Dendritic cell treated with granulocyte-macrophage colony-stimulating factor and Interleukin-4, amounts not matched to agents 40 ng/mL and 50 ng/mL, for 4 days (primary cell): ENCODE measurements around the gene AFAP1L1.

ENCODE experiments used
- H3K27ac Mint-ChIP-seq: one replicate; pipeline ENCODE4 v1.8.0; 2022; ENCODE audit warnings: mild to moderate bottlenecking, mixed read lengths
- H3K27me3 Mint-ChIP-seq: one replicate; pipeline ENCODE4 v1.8.0; 2022; ENCODE audit warnings: mild to moderate bottlenecking, mixed read lengths
- H3K36me3 Mint-ChIP-seq: one replicate; pipeline ENCODE4 v1.8.0; 2022; ENCODE audit warnings: low read depth, mixed read lengths
- H3K4me1 Mint-ChIP-seq: one replicate; pipeline ENCODE4 v1.8.0; 2022; ENCODE audit warnings: low read depth, mixed read lengths
- H3K4me3 Mint-ChIP-seq: one replicate; pipeline ENCODE4 v1.8.0; 2022; ENCODE audit warnings: mild to moderate bottlenecking, moderate library complexity, mixed read lengths
- H3K9me3 Mint-ChIP-seq: one replicate; pipeline ENCODE4 v1.8.0; 2022; ENCODE audit warnings: mixed read lengths
- intact Hi-C: fragments of 100-400 bp; cut with micrococcal nuclease; formaldehyde crosslinking; loops from one replicate; pipeline ENCODE4 v1.15.0; 2022

AFAP1L1 gene

DNA sequence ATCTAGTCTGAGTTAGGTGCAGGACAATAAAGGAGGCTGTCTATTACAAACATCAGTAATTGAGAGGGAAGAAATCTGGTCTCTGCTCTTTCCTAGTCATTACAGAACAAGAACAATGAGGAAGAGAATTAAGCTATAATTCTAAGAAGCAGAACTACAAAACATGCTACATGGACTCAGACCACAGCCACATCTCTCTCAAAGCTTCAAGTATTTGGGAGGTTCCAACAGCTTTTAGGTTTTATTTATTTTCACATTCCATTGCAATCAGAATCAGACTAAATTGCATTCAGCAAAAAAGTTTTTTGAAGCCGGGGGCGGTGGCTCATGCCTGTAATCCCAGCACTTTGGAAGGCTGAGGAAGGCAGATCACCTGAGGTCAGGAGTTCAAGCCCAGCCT lies 72.5 kb downstream of the AFAP1L1 start:
- Mint-ChIP-seq H3K36me3 (peaks cover 27% of the 10 kb centered on the region), H3K4me1 (peaks cover 37% of the 10 kb centered on the region), H3K9me3 (no peaks in the 10 kb centered on the region), H3K4me3 (no peak overlapping the region), H3K27ac (peak overlapping the region; percentile 97), H3K27me3 (peaks cover 3% of the 10 kb centered on the region)
- intact Hi-C loops: loop anchor here (2.0 kb wide), 1 partner anchor 15 kb away; the partner anchor contains the start of gene PCYOX1L

DNA sequence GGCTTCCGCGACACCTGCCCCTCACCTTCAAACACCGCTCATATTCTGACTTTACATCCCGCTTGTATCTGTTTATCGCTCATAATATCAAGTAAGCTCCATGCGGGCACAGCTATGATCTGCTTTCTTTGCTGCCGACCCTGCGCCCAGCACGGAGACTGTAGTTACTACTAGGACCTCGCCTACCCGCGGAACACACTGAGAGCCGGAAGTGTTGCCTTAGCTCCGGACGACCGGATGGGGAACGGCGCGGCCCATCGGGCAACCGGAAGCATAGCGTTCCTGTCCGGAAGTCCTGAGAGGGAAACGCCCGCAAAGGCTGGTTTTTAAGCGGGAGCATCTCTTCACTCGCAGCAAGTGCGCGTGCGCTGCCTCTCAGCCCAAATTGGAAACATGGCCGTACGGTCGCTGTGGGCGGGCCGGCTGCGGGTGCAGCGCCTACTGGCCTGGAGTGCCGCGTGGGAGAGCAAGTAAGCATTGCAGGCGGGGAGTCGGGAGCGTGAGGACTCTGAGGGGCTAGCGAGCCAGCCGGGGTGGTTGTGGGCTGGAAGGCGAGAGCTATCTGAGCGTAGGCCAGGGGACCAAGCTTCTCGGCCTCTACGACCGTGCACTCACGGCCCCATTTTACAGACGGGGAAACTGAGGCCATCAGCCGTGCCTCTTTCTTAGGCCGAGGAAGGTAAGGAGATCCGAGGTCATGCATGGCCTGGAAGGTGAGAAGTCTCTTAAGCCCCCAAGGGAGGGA lies 73.7 kb downstream of the AFAP1L1 start, which contains the start of gene GRPEL2:
GRPEL2 (plus strand) TSS at position 353 of the 745 bp plus-strand sequence; CDS start at position 394, 41 bp downstream.
- Mint-ChIP-seq H3K27me3 (no peaks in the 10 kb centered on the region), H3K4me1 (peaks cover 37% of the 10 kb centered on the region)

GRCh38 chr5:149345892-149346222 lies 74.2 kb downstream of the AFAP1L1 start:
- Mint-ChIP-seq H3K4me3 (peak overlapping the region; percentile 89), H3K27ac (peak overlapping the region; percentile 97), H3K4me1 (peaks cover 37% of the 10 kb centered on the region), H3K36me3 (peaks cover 44% of the 10 kb centered on the region), H3K9me3 (no peaks in the 10 kb centered on the region), H3K27me3 (no peaks in the 10 kb centered on the region)
- intact Hi-C loops: loop anchor here (2.0 kb wide), 1 partner anchor 13 kb away; the partner anchor contains the start of gene PCYOX1L

More for the DNA sequence above, 73.7 kb downstream of the AFAP1L1 start, which contains the start of gene GRPEL2:
- H3K36me3 Mint-ChIP-seq: peaks cover 39% of the 10 kb centered on the region
- peak within 1 kb of the TSS; percentile 97 for H3K27ac Mint-ChIP-seq
- H3K4me3 Mint-ChIP-seq: peak within 1 kb of the TSS; percentile 89
- H3K9me3 Mint-ChIP-seq: no peaks in the 10 kb centered on the region
- intact Hi-C loops: loop anchor here (2.0 kb wide), 1 partner anchor 13 kb away; the partner anchor contains the start of gene PCYOX1L

DNA sequence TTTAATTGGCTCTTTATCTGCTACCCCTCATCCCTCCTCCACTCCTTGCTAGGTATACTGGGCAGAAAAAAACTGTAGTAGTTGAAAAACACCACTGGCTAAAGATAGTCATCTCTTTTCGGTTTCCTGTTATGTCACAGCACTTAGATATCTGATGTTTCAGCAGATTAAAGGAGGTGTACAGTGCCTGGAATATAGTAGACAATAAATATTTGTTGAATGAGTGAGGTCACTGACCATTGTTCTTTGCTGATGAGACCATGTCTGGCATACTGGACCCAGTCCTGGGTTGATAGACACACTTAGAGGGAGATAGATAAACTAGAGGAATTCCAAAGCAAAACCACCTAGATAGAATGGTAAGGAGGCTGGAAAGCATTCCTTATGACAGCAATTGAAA lies 76.9 kb downstream of the AFAP1L1 start:
- Mint-ChIP-seq H3K36me3 (peaks cover 67% of the 10 kb centered on the region), H3K9me3 (no peaks in the 10 kb centered on the region), H3K27ac (no peak overlapping the region), H3K4me1 (peaks cover 31% of the 10 kb centered on the region), H3K27me3 (no peaks in the 10 kb centered on the region), H3K4me3 (no peak overlapping the region)
- intact Hi-C loops: no loop called here

DNA sequence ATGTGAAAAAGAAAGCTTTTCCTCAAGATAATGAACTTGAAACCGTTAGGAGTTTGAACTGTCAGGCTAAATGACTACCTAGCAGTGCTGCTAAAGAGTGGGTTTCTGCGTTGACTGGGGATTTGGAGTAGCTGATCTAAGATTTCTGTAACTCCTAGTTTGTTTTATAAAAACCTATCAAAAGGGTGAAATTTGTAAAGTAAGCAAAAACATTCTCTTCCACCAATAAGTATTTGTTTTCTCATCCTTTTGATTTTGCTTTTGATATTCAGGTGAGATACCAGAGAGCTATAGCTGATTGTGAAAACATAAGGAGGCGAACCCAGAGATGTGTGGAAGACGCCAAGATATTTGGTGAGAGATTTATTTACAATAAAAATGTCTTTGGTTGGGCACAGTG lies 77.7 kb downstream of the AFAP1L1 start:
- Mint-ChIP-seq H3K4me3 (no peak overlapping the region), H3K27me3 (no peaks in the 10 kb centered on the region), H3K27ac (no peak overlapping the region), H3K9me3 (no peaks in the 10 kb centered on the region), H3K36me3 (peaks cover 75% of the 10 kb centered on the region), H3K4me1 (peaks cover 24% of the 10 kb centered on the region)
- intact Hi-C loops: no loop called here

GRCh38 chr5:149352169-149352568 lies 80.5 kb downstream of the AFAP1L1 start:
- peaks cover under 1% of the 10 kb centered on the region for H3K4me1 Mint-ChIP-seq
- H3K9me3 Mint-ChIP-seq: no peaks in the 10 kb centered on the region
- no peaks in the 10 kb centered on the region for H3K27me3 Mint-ChIP-seq
- no peak overlapping the region for H3K4me3 Mint-ChIP-seq
- intact Hi-C loops: no loop called here
- peaks cover 75% of the 10 kb centered on the region for H3K36me3 Mint-ChIP-seq
- no peak overlapping the region for H3K27ac Mint-ChIP-seq

GRCh38 chr5:149353911-149354310 lies 82.3 kb downstream of the AFAP1L1 start:
- Mint-ChIP-seq H3K4me3 (no peak overlapping the region), H3K9me3 (no peaks in the 10 kb centered on the region), H3K36me3 (peaks cover 68% of the 10 kb centered on the region), H3K4me1 (peaks cover 9% of the 10 kb centered on the region), H3K27ac (no peak overlapping the region), H3K27me3 (no peaks in the 10 kb centered on the region)
- intact Hi-C loops: no loop called here

GRCh38 chr5:149355688-149356087 lies 84.0 kb downstream of the AFAP1L1 start:
- Mint-ChIP-seq H3K27ac (no peak overlapping the region), H3K36me3 (peaks cover 50% of the 10 kb centered on the region), H3K4me1 (peaks cover 26% of the 10 kb centered on the region), H3K27me3 (no peaks in the 10 kb centered on the region), H3K9me3 (no peaks in the 10 kb centered on the region), H3K4me3 (no peak overlapping the region)
- intact Hi-C loops: no loop called here

GRCh38 chr5:149356391-149356790 lies 84.7 kb downstream of the AFAP1L1 start:
- H3K27me3 Mint-ChIP-seq: no peaks in the 10 kb centered on the region
- H3K4me1 Mint-ChIP-seq: peaks cover 30% of the 10 kb centered on the region
- no peaks in the 10 kb centered on the region for H3K9me3 Mint-ChIP-seq
- H3K27ac Mint-ChIP-seq: no peak overlapping the region
- H3K4me3 Mint-ChIP-seq: no peak overlapping the region
- intact Hi-C loops: no loop called here
- H3K36me3 Mint-ChIP-seq: peaks cover 43% of the 10 kb centered on the region

DNA sequence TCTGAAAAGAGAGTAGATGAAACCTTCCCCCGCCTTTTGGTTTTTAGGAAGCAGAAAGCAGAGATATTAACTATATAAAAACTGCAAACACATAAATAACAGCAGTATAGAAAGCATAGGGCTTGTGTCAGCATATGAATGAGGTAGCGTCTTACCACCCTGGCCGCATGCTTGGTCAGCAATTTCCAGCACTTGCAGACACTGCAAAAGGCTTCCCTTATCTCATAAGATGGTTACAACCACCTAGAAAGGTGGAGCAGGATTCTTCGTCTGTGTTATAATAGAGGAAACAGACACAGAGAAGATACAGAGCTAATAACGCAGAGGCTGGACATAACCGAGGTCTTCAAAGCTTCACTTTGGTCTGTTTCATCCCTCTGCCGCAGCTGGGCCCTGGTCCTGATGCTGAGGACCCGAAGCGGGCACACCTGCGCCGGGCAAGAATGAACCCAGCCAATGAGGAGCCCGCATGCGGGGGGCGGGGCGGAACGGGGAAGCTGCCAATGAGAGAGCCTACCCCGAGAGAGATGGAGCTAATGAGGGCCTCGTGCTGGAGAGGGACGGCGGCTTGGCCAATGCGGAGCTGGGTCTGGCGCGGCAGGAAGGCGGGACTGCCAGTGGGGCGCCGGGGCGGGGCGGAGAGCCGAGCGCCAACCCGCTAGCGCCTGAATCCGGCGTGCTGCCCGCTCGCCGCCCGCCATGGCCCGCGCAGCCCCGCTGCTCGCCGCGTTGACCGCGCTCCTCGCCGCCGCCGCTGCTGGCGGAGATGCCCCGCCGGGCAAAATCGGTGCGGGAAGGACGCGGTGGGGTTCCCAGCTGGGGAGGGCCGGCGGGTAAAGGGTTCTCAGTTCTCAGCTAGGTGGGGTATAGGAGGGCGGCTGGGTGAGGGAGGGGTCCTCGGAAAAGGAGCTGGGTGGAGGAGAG lies 86.0 kb downstream of the AFAP1L1 start, which contains the start of gene PCYOX1L:
PCYOX1L (plus strand) TSS at position 677 of the 924 bp plus-strand sequence; CDS start at position 700, 23 bp downstream.
- Mint-ChIP-seq H3K27me3 (no peaks in the 10 kb centered on the region), H3K4me1 (peaks cover 32% of the 10 kb centered on the region), H3K4me3 (peak within 1 kb of the TSS; percentile 94), H3K36me3 (peaks cover 33% of the 10 kb centered on the region), H3K27ac (peak within 1 kb of the TSS; percentile 83), H3K9me3 (no peaks in the 10 kb centered on the region)
- intact Hi-C loops: loop anchor here (2.0 kb wide), 1 partner anchor 13 kb away; the partner anchor contains the start of gene GRPEL2

DNA sequence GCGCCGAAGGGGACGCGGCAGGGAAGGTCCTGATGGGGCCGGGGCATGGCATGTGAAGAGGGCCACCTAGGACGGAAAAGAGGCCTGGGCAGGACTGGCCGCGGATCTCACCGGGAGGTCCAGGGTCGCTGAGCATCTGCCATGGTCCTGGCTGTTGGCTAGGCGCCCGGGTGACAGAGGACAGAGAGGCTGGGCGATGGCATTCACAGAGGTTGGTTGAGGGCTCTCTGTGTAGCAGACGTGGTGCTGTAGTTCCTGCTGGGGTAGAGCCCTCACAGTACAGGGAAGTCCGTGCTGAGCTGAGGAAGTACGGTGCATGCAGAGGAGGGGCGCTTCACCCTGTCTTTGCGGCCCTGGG lies 86.6 kb downstream of the AFAP1L1 start:
- H3K4me3 Mint-ChIP-seq: peak overlapping the region; percentile 94
- H3K9me3 Mint-ChIP-seq: no peaks in the 10 kb centered on the region
- peak overlapping the region; percentile 83 for H3K27ac Mint-ChIP-seq
- intact Hi-C loops: loop anchor here (2.0 kb wide), 1 partner anchor 13 kb away; the partner anchor contains the start of gene GRPEL2
- peaks cover 38% of the 10 kb centered on the region for H3K4me1 Mint-ChIP-seq
- peaks cover 35% of the 10 kb centered on the region for H3K36me3 Mint-ChIP-seq
- no peaks in the 10 kb centered on the region for H3K27me3 Mint-ChIP-seq

DNA sequence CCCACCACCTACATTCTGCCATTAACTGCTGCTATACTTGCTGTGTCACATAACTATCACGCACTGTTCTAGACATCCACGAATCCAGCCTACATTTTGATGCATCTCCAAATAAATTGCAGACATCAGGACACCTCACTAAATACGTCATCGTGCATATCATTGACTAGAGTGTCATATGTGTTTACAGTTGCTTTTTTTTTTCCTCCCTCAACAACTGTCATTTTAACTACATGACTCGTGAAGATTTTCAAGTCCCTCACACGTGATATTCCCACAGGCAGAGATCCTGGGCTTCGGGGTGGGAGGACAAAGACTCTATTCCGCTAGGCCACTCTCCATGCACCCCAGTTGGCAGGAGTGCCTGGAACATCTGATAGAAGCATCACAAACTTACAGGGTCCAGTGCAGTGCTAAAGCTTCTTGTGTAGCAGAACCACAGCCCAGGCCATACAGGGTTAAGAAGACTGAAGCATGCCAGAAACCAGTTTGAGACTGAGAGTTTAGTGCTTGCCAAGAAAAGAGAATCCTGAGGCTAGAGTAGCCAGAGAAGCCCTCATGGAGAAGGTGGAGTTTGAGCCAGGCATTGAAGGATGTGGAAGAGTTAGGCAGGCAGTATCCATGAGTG lies 87.3 kb downstream of the AFAP1L1 start:
- H3K36me3 Mint-ChIP-seq: peaks cover 29% of the 10 kb centered on the region
- peak overlapping the region; percentile 8 for H3K4me3 Mint-ChIP-seq
- no peaks in the 10 kb centered on the region for H3K9me3 Mint-ChIP-seq
- no peak overlapping the region for H3K27ac Mint-ChIP-seq
- intact Hi-C loops: loop anchor here (2.0 kb wide), 1 partner anchor 14 kb away; the partner anchor contains the start of gene GRPEL2
- no peaks in the 10 kb centered on the region for H3K27me3 Mint-ChIP-seq
- H3K4me1 Mint-ChIP-seq: peaks cover 40% of the 10 kb centered on the region

DNA sequence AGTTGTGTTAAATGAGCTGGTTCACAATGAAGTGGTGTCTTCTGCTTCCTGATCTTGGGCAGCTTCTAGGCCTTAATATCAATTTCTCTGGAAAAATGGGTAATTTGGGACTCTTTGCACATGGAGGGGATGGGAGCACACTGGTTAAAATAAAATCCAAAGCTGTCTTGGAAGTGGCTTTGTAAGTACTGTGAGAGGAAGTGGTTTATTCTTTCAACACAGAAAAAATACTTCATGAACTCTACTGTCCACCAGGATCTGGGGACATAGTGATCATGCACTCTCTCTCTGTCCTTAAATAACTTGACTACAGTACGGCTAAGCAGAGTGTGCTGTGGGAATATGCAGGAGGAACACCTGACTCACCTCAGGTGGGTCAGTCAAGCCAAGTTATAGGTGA lies 88.6 kb downstream of the AFAP1L1 start:
- Mint-ChIP-seq H3K4me3 (no peak overlapping the region), H3K4me1 (peaks cover 52% of the 10 kb centered on the region), H3K27ac (peak overlapping the region; percentile 69), H3K27me3 (no peaks in the 10 kb centered on the region), H3K36me3 (peaks cover 25% of the 10 kb centered on the region), H3K9me3 (no peaks in the 10 kb centered on the region)
- intact Hi-C loops: no loop called here
